CD14-positive monocyte (primary cell): Measurements from ENCODE around the gene FBXO31. TPM values are rescaled to one million over a fixed set of nuclear protein-coding genes. Genes with fewer than 3 reads are reported as not detected.
A peak's percentile ranks its signal among the peaks of the same experiment; 100 is the strongest.

ENCODE experiments used
- DNase-seq, 3 donors: peaks; one replicate each; pipeline ENCODE4 v3.0.0-alpha.2; 2011 to 2022
- H2AFZ ChIP-seq: 2 replicates; pipeline ENCODE4 v1.6.0; 2012; ENCODE audit warnings: mild to moderate bottlenecking, low read depth, low read length, inconsistent platforms; ENCODE audit not compliant: insufficient read depth, poor library complexity, severe bottlenecking
- H3K27ac ChIP-seq, 2 donors: 1 replicate in 1 of 2; 2 replicates in 1 of 2; pipeline ENCODE4 v1.5.1; 2012 to 2013; ENCODE audit warnings: low read length in 2 of 2, control low read depth in 1 of 2, inconsistent platforms in 1 of 2, low read depth in 1 of 2, mild to moderate bottlenecking in 1 of 2
- H3K27me3 ChIP-seq, 2 donors: one replicate each; pipeline versions ENCODE4 v1.6.0 to v1.6.1; 2011 to 2013; ENCODE audit warnings: low read length in 2 of 2; ENCODE audit not compliant: control insufficient read depth in 2 of 2, insufficient read depth in 2 of 2
- H3K36me3 ChIP-seq, 2 donors: replicated peaks in 1 of 2; 1 replicate in 1 of 2; 2 replicates in 1 of 2; pipeline versions ENCODE4 v1.5.1 to v1.6.1; 2012 to 2013; ENCODE audit warnings: low read length in 2 of 2, control low read depth in 1 of 2, inconsistent platforms in 1 of 2, mild to moderate bottlenecking in 1 of 2; ENCODE audit not compliant: insufficient read depth in 2 of 2, control insufficient read depth in 1 of 2
- H3K4me1 ChIP-seq, 2 donors: 1 replicate in 1 of 2; 2 replicates in 1 of 2; pipeline versions ENCODE4 v1.5.1 to v1.6.1; 2012 to 2013; ENCODE audit warnings: low read length in 2 of 2, control low read depth in 1 of 2, inconsistent platforms in 1 of 2, mild to moderate bottlenecking in 1 of 2, moderate library complexity in 1 of 2; ENCODE audit not compliant: insufficient read depth in 2 of 2, control insufficient read depth in 1 of 2
- H3K4me2 ChIP-seq: replicated peaks from 2 replicates; pipeline ENCODE3; 2012; ENCODE audit warnings: low read length, moderate library complexity, mild to moderate bottlenecking; ENCODE audit not compliant: poor library complexity, severe bottlenecking; ENCODE audit errors: extremely low read depth
- H3K4me3 ChIP-seq, 3 experiments: fragments of 200-600 bp in 1 of 3; sonication (generic) in 1 of 3; replicated peaks in 1 of 3; 1 replicate in 2 of 3; 2 replicates in 1 of 3; pipeline ENCODE4 v1.5.1; 2011 to 2013; ENCODE audit warnings: low read length in 3 of 3, mild to moderate bottlenecking in 3 of 3, control low read depth in 2 of 3, low read depth in 2 of 3, inconsistent platforms in 1 of 3, moderate library complexity in 1 of 3
- H3K79me2 ChIP-seq: 2 replicates; pipeline ENCODE4 v1.6.0; 2012; ENCODE audit warnings: mild to moderate bottlenecking, control low read depth, inconsistent platforms, low read length, moderate library complexity; ENCODE audit not compliant: insufficient read depth
- H3K9ac ChIP-seq: 2 replicates; pipeline ENCODE4 v1.6.0; 2017; ENCODE audit warnings: low read length, mild to moderate bottlenecking; ENCODE audit not compliant: insufficient read depth, poor library complexity, severe bottlenecking
- H3K9me3 ChIP-seq, 2 donors: replicated peaks in 1 of 2; 1 replicate in 1 of 2; 2 replicates in 1 of 2; pipeline versions ENCODE4 v1.5.1 to v1.6.1; 2012 to 2013; ENCODE audit warnings: low read length in 2 of 2, control low read depth in 1 of 2; ENCODE audit not compliant: control insufficient read depth in 1 of 2, insufficient read depth in 1 of 2
- H4K20me1 ChIP-seq: 2 replicates; pipeline ENCODE4 v1.6.0; 2012; ENCODE audit warnings: mild to moderate bottlenecking, low read length, control low read depth, moderate library complexity; ENCODE audit not compliant: insufficient read depth
- H3K27ac Mint-ChIP-seq, 7 donors: one replicate each; pipeline ENCODE4 v1.8.0; 2020; ENCODE audit warnings: mild to moderate bottlenecking in 7 of 7, mixed read lengths in 7 of 7, moderate library complexity in 6 of 7, inconsistent platforms in 2 of 7
- H3K27me3 Mint-ChIP-seq, 3 donors: one replicate each; pipeline ENCODE4 v1.8.0; 2021 to 2022; ENCODE audit warnings: low read depth in 3 of 3, mild to moderate bottlenecking in 3 of 3, mixed read lengths in 3 of 3, moderate library complexity in 3 of 3, inconsistent platforms in 1 of 3
- H3K36me3 Mint-ChIP-seq, 2 donors: one replicate each; pipeline ENCODE4 v1.8.0; 2020; ENCODE audit warnings: mixed read lengths in 2 of 2, inconsistent platforms in 1 of 2, mild to moderate bottlenecking in 1 of 2
- H3K4me1 Mint-ChIP-seq: one replicate; pipeline ENCODE4 v1.8.0; 2020; ENCODE audit warnings: mild to moderate bottlenecking, mixed read lengths
- H3K4me3 Mint-ChIP-seq, 2 donors: one replicate each; pipeline ENCODE4 v1.8.0; 2020; ENCODE audit warnings: mild to moderate bottlenecking in 2 of 2, mixed read lengths in 2 of 2, moderate library complexity in 1 of 2
- H3K9me3 Mint-ChIP-seq, 7 donors: one replicate each; pipeline ENCODE4 v1.8.0; 2020 to 2022; ENCODE audit warnings: mixed read lengths in 7 of 7, mild to moderate bottlenecking in 6 of 7, moderate library complexity in 6 of 7, inconsistent platforms in 2 of 7
- CTCF ChIP-seq: fragments of 200-600 bp; IDR thresholded peaks from one replicate; pipeline ENCODE4 v1.8.0; 2022; ENCODE audit warnings: antibody characterized with exemption, mild to moderate bottlenecking
- WGBS: methylation state at CpG from one replicate; pipeline ENCODE4 v1.1.5; 2013; ENCODE audit warnings: missing lambda C conversion rate; ENCODE audit not compliant: insufficient coverage; 5-methylcytosine and 5-hydroxymethylcytosine counted together
- intact Hi-C, 2 donors: fragments of 100-400 bp; cut with micrococcal nuclease; formaldehyde crosslinking; loops; one replicate each; pipeline versions ENCODE4 v1.15.0 to v1.15.1; 2023
- polyA plus RNA-seq, 3 donors: library from polyadenylated mRNA; depleted of rRNA in 1 of 3; unstranded in 2 of 3; stranded (reverse) in 1 of 3; fragments of 300-500 nt in 2 of 3; fragments of >200 nt in 1 of 3; fragmentation: Illumina TruSeq in 2 of 3; gene quantifications; 1 replicate in 2 of 3; 2 replicates in 1 of 3; pipeline ENCODE4 v1.2.3, GENCODE V29; 2012 to 2021

The FBXO31 gene
- polyA plus RNA-seq, 3 donors = 2.0 to 5.6 (median 3.3) TPM

- no peak for DNase-seq
- no peak for TF ChIP-seq CTCF
- Histone ChIP-seq H3K4me3 (no peak overlapping the region), H3K4me2 (no peak overlapping the region), H3K79me2 (no peaks in the 10 kb centered on the region), H2AFZ (no peak overlapping the region), H3K27ac (no peak overlapping the region), H3K27me3 (peaks cover 0 to 4% of the 10 kb centered on the region in 2 donors), H3K36me3 (peaks cover 8 to 9% of the 10 kb centered on the region in 2 donors), H3K4me1 (peaks cover 0 to 4% of the 10 kb centered on the region in 2 donors), H3K9me3 (no peaks in the 10 kb centered on the region), H4K20me1 (no peaks in the 10 kb centered on the region), H3K9ac (no peak overlapping the region)
- Mint-ChIP-seq H3K4me3 (peak overlapping the region in 1 of 2 donors; percentile 47), H3K27me3 (peaks cover 7 to 22% (median 15%) of the 10 kb centered on the region in 3 donors), H3K9me3 (peaks cover 0 to 8% (median 2%) of the 10 kb centered on the region in 7 donors), H3K27ac (no peak overlapping the region), H3K36me3 (peaks cover 52% of the 10 kb centered on the region in 2 donors), H3K4me1 (peaks cover 9% of the 10 kb centered on the region)
- intact Hi-C loops = no loop called here
- 1% methylated on average over 10 of the region's 16 CpGs for WGBS
Observed at GRCh38 chr16:87337262-87337771, 46.3 kb downstream of the FBXO31 start.

- H3K36me3 ChIP-seq = peaks cover 4 to 14% of the 10 kb centered on the region in 2 donors
- no peaks in the 10 kb centered on the region for H4K20me1 ChIP-seq
- Mint-ChIP-seq H3K27ac (peak overlapping the region in 1 of 7 donors; percentile 11), H3K4me3 (peak overlapping the region in 1 of 2 donors; percentile 67), H3K36me3 (peaks cover 47 to 49% of the 10 kb centered on the region in 2 donors), H3K27me3 (peaks cover 7 to 21% (median 15%) of the 10 kb centered on the region in 3 donors), H3K4me1 (peaks cover 9% of the 10 kb centered on the region), H3K9me3 (peaks cover 0 to 8% (median 2%) of the 10 kb centered on the region in 7 donors)
- H3K4me3 ChIP-seq = no peak overlapping the region
- intact Hi-C loops = no loop called here
- H3K9ac ChIP-seq = no peak overlapping the region
- H2AFZ ChIP-seq = no peak overlapping the region
- no peak for TF ChIP-seq CTCF
- H3K9me3 ChIP-seq = no peaks in the 10 kb centered on the region
- no peak for DNase-seq
- 55% methylated on average over 10 of the region's 19 CpGs for WGBS
- peaks cover 0 to 4% of the 10 kb centered on the region in 2 donors for H3K4me1 ChIP-seq
- H3K27me3 ChIP-seq = peaks cover 0 to 4% of the 10 kb centered on the region in 2 donors
- no peak overlapping the region for H3K4me2 ChIP-seq
- H3K79me2 ChIP-seq = no peaks in the 10 kb centered on the region
- H3K27ac ChIP-seq = no peak overlapping the region
Observed at GRCh38 chr16:87336434-87337240, 46.9 kb downstream of the FBXO31 start.
